DOHH2 (cell line): ENCODE measurements around the gene ASB9.

Experiments
- CTCF ChIP-seq: fragments of 200-600 bp; sonication (generic); IDR thresholded peaks from one replicate; pipeline ENCODE4 v1.5.1; 2014; ENCODE audit warnings: antibody characterized with exemption, mild to moderate bottlenecking, low read depth, low read length; ENCODE audit not compliant: poor library complexity, severe bottlenecking
- EZH2phosphoT487 ChIP-seq: fragments of 200-600 bp; sonication (generic); IDR thresholded peaks from 2 replicates; pipeline ENCODE4 v1.6.1; 2017; ENCODE audit warnings: borderline replicate concordance, mild to moderate bottlenecking, antibody characterized with exemption, low read length, moderate library complexity, mixed read lengths

GRCh38 chrX:15224747-15225146 lies 45.1 kb downstream of the ASB9 start:
- TF ChIP-seq CTCF (no peak), EZH2phosphoT487 (no peak)
